HL-60 (cell line): ENCODE results near the gene TFCP2.

Experiments
- DNase-seq, 2 experiments: peaks; one replicate each; pipeline ENCODE4 v3.0.0-alpha.2; 2010 to 2020; ENCODE audit warnings: low read depth in 1 of 2, low spot score in 1 of 2
- H3K27ac ChIP-seq: fragments of 250-450 bp; sonication (Bioruptor Pico); replicated peaks from 2 replicates; pipeline ENCODE4 v1.5.1; 2020; ENCODE audit warnings: mild to moderate bottlenecking, moderate library complexity
- H3K27me3 ChIP-seq: fragments of 250-450 bp; sonication (Bioruptor Pico); 2 replicates; pipeline ENCODE4 v1.5.1; 2021; ENCODE audit warnings: mild to moderate bottlenecking, moderate library complexity; ENCODE audit not compliant: insufficient read depth, poor library complexity, severe bottlenecking
- H3K4me3 ChIP-seq: replicated peaks from 2 replicates; pipeline ENCODE4 v1.5.1; 2011; ENCODE audit warnings: mild to moderate bottlenecking, control low read depth, low read length; ENCODE audit not compliant: insufficient read depth
- GABPA ChIP-seq: IDR thresholded peaks from 2 replicates; pipeline ENCODE4 v1.6.1; 2012; ENCODE audit warnings: low read depth
- POLR2AphosphoS5 ChIP-seq: IDR thresholded peaks from 2 replicates; pipeline ENCODE4 v1.6.1; 2012; ENCODE audit warnings: low read depth
- SPI1 ChIP-seq: IDR thresholded peaks from 2 replicates; pipeline ENCODE4 v1.6.1; 2012; ENCODE audit warnings: low read depth, mild to moderate bottlenecking, borderline replicate concordance
- TF ChIP-seq, protein P1 (sequence below): IDR thresholded peaks from 2 replicates; pipeline ENCODE4 v1.6.1; 2012; ENCODE audit warnings: low read depth; ENCODE audit not compliant: insufficient replicate concordance
- TF ChIP-seq, protein P2 (sequence below): IDR thresholded peaks from one replicate; pipeline ENCODE4 v1.5.1; 2011; ENCODE audit warnings: low read length, control low read depth, inconsistent platforms; ENCODE audit not compliant: insufficient read depth

TFCP2 gene

DNA sequence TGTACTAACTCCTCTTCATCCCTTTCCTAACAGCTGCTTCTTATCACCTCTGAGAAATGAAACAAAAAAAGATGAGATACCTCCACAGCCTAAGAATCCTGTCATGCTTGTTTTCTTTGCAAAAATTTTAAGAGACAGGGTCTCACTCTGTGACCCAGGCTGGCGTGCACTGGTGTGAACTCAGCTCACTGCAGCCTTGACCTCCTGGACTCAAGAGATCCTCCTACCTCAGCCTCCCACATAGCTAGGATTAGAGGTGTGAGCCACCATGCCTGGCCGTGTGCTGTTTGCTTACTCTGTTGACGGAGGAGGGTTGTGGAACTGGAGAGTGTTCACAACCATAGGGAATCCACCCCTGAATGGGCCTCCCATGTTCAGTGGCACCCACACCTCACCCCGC, 105.7 kb downstream of the TFCP2 start:
- DNase-seq: no peak
- H3K27ac ChIP-seq: no peak overlapping the region
- no peaks in the 10 kb centered on the region for H3K27me3 ChIP-seq
- no peak for TF ChIP-seq POLR2AphosphoS5
- TF ChIP-seq, protein P1, sequence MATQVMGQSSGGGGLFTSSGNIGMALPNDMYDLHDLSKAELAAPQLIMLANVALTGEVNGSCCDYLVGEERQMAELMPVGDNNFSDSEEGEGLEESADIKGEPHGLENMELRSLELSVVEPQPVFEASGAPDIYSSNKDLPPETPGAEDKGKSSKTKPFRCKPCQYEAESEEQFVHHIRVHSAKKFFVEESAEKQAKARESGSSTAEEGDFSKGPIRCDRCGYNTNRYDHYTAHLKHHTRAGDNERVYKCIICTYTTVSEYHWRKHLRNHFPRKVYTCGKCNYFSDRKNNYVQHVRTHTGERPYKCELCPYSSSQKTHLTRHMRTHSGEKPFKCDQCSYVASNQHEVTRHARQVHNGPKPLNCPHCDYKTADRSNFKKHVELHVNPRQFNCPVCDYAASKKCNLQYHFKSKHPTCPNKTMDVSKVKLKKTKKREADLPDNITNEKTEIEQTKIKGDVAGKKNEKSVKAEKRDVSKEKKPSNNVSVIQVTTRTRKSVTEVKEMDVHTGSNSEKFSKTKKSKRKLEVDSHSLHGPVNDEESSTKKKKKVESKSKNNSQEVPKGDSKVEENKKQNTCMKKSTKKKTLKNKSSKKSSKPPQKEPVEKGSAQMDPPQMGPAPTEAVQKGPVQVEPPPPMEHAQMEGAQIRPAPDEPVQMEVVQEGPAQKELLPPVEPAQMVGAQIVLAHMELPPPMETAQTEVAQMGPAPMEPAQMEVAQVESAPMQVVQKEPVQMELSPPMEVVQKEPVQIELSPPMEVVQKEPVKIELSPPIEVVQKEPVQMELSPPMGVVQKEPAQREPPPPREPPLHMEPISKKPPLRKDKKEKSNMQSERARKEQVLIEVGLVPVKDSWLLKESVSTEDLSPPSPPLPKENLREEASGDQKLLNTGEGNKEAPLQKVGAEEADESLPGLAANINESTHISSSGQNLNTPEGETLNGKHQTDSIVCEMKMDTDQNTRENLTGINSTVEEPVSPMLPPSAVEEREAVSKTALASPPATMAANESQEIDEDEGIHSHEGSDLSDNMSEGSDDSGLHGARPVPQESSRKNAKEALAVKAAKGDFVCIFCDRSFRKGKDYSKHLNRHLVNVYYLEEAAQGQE: no peak
- H3K4me3 ChIP-seq: no peak overlapping the region

DNA sequence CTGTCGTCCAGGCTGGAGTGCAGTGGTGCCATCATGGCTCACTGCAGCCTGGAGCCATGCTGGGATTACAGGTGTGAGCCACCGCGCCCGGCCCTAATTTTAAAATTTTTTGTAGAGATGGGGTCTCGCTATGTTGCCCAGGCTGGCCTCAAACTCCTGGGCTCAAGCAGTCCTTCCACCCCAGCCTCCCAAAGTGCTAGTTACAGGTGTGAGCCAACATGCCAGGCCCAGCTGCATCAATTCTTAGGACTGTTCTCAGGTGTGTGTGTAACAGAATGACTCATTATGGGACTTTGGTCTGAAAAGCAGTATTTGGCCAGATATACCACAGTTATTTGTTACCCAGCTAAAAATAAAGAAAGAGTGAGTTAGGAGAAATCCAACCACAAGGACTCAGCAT, 107.4 kb downstream of the TFCP2 start:
- no peak for DNase-seq
- no peaks in the 10 kb centered on the region for H3K27me3 ChIP-seq
- TF ChIP-seq POLR2AphosphoS5: no peak
- H3K27ac ChIP-seq: no peak overlapping the region
- H3K4me3 ChIP-seq: no peak overlapping the region

DNA sequence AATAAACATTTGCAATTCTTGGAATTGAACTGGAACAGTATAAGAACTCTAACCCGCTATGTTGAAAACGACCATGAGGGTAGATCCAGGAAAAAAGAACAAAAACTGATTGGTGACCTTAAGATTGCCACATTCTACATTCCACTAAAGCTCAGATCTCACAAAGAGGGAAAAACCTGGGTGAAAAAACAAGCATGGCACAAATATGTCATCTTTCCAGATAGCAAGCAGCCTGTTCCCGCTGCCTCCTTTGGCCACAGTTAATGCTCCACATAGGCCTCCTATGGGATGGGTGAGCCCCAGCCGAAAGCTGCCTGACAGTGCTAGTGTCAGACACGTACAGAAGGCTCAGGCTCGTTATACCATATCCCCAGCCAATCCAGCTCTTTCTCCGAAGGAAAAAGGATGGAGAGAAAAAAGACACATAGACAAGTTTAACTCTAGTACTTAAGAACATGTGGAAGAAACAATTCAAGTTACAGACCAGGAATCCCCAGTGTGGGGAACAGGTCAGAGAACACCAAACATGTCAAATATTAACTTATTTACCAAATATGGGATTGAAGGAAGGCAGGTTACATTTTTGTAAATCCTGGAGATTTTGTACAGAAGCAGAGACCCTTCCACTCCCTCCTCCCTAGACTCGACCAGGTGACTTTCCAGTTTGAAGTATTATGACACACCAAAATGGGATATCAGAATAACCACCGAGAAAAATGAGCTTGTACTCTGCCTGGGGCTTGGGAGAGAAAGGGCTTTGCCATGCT, 110.1 kb downstream of the TFCP2 start:
- no peak for DNase-seq
- Histone ChIP-seq H3K27ac (no peak overlapping the region), H3K27me3 (no peaks in the 10 kb centered on the region), H3K4me3 (no peak overlapping the region)
- no peak for TF ChIP-seq POLR2AphosphoS5
- TF ChIP-seq, protein P2, sequence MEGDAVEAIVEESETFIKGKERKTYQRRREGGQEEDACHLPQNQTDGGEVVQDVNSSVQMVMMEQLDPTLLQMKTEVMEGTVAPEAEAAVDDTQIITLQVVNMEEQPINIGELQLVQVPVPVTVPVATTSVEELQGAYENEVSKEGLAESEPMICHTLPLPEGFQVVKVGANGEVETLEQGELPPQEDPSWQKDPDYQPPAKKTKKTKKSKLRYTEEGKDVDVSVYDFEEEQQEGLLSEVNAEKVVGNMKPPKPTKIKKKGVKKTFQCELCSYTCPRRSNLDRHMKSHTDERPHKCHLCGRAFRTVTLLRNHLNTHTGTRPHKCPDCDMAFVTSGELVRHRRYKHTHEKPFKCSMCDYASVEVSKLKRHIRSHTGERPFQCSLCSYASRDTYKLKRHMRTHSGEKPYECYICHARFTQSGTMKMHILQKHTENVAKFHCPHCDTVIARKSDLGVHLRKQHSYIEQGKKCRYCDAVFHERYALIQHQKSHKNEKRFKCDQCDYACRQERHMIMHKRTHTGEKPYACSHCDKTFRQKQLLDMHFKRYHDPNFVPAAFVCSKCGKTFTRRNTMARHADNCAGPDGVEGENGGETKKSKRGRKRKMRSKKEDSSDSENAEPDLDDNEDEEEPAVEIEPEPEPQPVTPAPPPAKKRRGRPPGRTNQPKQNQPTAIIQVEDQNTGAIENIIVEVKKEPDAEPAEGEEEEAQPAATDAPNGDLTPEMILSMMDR: no peak
- TF ChIP-seq GABPA: no peak
- TF ChIP-seq SPI1: no peak
- TF ChIP-seq, protein P1: no peak

DNA sequence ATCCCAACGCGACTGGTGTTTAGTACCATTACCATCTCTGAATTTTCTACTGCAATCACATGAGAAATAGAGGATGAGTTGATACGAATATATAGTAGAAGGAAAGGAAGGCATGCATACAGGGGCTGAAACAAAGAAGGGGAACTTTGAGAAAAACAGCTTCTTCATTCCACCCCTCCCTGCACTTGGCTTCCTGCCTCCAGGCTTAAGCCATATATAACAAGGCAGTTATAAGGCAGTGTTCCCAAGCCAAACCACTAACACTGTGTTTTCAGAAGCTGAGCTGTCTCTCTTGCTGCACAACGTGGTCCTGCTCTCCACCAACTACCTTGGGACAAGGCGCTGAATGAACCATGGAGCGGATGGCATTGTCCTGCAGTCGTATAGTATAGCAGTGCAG, 113.8 kb downstream of the TFCP2 start:
- no peak for DNase-seq
- H3K4me3 ChIP-seq: no peak overlapping the region
- no peak overlapping the region for H3K27ac ChIP-seq
- H3K27me3 ChIP-seq: no peaks in the 10 kb centered on the region
- TF ChIP-seq, protein P1: no peak
- no peak for TF ChIP-seq SPI1
- no peak for TF ChIP-seq GABPA
- TF ChIP-seq, protein P2: no peak
- no peak for TF ChIP-seq POLR2AphosphoS5
